HepG2 (cell line): Measurements from ENCODE around the gene LANCL2.

Source experiments
- CCAR2 ChIP-seq: fragments of 200-400 bp; formaldehyde crosslinking; optimal IDR thresholded peaks from 2 replicates; pipeline ENCODE3; 2018; ENCODE audit warnings: low read depth, mild to moderate bottlenecking, low read length, moderate library complexity
- HMG20A ChIP-seq: IDR thresholded peaks from 2 replicates; pipeline ENCODE4 v1.6.1; 2016; ENCODE audit warnings: borderline replicate concordance
- JUND ChIP-seq: sonication (generic); formaldehyde crosslinking; IDR thresholded peaks from 2 replicates; pipeline ENCODE4 v1.8.0; 2022; ENCODE audit warnings: mild to moderate bottlenecking, missing genetic modification reagents
- NCOR1 ChIP-seq: fragments of 200-600 bp; sonication (generic); IDR thresholded peaks from 2 replicates; pipeline ENCODE4 v1.7.0; 2017; ENCODE audit warnings: antibody characterized with exemption, low read length, borderline replicate concordance
- SRF ChIP-seq: IDR thresholded peaks from 2 replicates; pipeline ENCODE4 v1.6.1; 2011; ENCODE audit warnings: mild to moderate bottlenecking, low read depth, low read length, moderate library complexity
- TBP ChIP-seq: sonication (generic); formaldehyde crosslinking; IDR thresholded peaks from 2 replicates; pipeline ENCODE4 v1.5.0; 2020; ENCODE audit warnings: missing genetic modification reagents
- U2AF2 ChIP-seq: fragments of 200-400 bp; formaldehyde crosslinking; IDR thresholded peaks from 2 replicates; pipeline ENCODE4 v1.6.1; 2017; ENCODE audit warnings: low read depth, mild to moderate bottlenecking, low read length
- ZNF142 ChIP-seq: sonication (generic); formaldehyde crosslinking; IDR thresholded peaks from 2 replicates; pipeline ENCODE4 v1.4.0; 2020; ENCODE audit warnings: missing genetic modification reagents
- ZNF234 ChIP-seq: sonication (generic); formaldehyde crosslinking; conservative IDR thresholded peaks from 2 replicates; pipeline ENCODE4 v1.5.1; 2020; ENCODE audit warnings: mild to moderate bottlenecking, missing genetic modification reagents
- ZNF792 ChIP-seq: IDR thresholded peaks from 2 replicates; pipeline ENCODE4 v1.6.1; 2016
- TF ChIP-seq, protein P1 (sequence below): sonication (generic); formaldehyde crosslinking; IDR thresholded peaks from 2 replicates; pipeline ENCODE4 v1.5.0; 2020; ENCODE audit warnings: mild to moderate bottlenecking, missing genetic modification reagents, moderate library complexity
- TF ChIP-seq, protein P2 (sequence below): sonication (generic); formaldehyde crosslinking; IDR thresholded peaks from 2 replicates; pipeline ENCODE4 v1.4.0; 2020; ENCODE audit warnings: low read depth, mild to moderate bottlenecking, missing genetic modification reagents

GRCh38 chr7:55365205-55365674 lies at the start of gene LANCL2:
- TF ChIP-seq CCAR2 = no peak
- TF ChIP-seq NCOR1 = no peak
- no peak for TF ChIP-seq HMG20A (CRISPR knock-in tag)
- TF ChIP-seq U2AF2 = no peak
- TF ChIP-seq, protein P1, sequence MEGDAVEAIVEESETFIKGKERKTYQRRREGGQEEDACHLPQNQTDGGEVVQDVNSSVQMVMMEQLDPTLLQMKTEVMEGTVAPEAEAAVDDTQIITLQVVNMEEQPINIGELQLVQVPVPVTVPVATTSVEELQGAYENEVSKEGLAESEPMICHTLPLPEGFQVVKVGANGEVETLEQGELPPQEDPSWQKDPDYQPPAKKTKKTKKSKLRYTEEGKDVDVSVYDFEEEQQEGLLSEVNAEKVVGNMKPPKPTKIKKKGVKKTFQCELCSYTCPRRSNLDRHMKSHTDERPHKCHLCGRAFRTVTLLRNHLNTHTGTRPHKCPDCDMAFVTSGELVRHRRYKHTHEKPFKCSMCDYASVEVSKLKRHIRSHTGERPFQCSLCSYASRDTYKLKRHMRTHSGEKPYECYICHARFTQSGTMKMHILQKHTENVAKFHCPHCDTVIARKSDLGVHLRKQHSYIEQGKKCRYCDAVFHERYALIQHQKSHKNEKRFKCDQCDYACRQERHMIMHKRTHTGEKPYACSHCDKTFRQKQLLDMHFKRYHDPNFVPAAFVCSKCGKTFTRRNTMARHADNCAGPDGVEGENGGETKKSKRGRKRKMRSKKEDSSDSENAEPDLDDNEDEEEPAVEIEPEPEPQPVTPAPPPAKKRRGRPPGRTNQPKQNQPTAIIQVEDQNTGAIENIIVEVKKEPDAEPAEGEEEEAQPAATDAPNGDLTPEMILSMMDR (CRISPR knock-in tag) = no peak
- TF ChIP-seq ZNF142 (CRISPR knock-in tag) = no peak
- TF ChIP-seq TBP = no peak
- TF ChIP-seq, protein P2, sequence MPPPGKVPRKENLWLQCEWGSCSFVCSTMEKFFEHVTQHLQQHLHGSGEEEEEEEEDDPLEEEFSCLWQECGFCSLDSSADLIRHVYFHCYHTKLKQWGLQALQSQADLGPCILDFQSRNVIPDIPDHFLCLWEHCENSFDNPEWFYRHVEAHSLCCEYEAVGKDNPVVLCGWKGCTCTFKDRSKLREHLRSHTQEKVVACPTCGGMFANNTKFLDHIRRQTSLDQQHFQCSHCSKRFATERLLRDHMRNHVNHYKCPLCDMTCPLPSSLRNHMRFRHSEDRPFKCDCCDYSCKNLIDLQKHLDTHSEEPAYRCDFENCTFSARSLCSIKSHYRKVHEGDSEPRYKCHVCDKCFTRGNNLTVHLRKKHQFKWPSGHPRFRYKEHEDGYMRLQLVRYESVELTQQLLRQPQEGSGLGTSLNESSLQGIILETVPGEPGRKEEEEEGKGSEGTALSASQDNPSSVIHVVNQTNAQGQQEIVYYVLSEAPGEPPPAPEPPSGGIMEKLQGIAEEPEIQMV = no peak
- no peak for TF ChIP-seq JUND
- no peak for TF ChIP-seq SRF
- TF ChIP-seq ZNF792 (CRISPR knock-in tag) = no peak
- TF ChIP-seq ZNF234 (CRISPR knock-in tag) = no peak
